SK-N-SH (cell line): ENCODE results near the gene PARD3B. TPM values are rescaled to one million over a fixed set of nuclear protein-coding genes. Genes with fewer than 3 reads are reported as not detected.

Source experiments
- CTCF ChIA-PET: fragments of 300-600, 350-600 bp; formaldehyde crosslinking; extraction: SDS; loops from one replicate; lab custom pipeline; 2021; lab: Yijun Ruan, JAX
- POLR2A ChIA-PET: fragments of 350-600 bp; sonication (Branson Sonifier 250); formaldehyde crosslinking; extraction: SDS; loops from one replicate; lab custom pipeline; 2020; ENCODE audit warnings: antibody characterized with exemption, inconsistent platforms; lab: Yijun Ruan, JAX
- DNase-seq: peaks from one replicate; pipeline ENCODE4 v3.0.0; 2012
- H2AFZ ChIP-seq: fragments of 200-600 bp; sonication (generic); 2 replicates; pipeline ENCODE4 v1.8.1; 2016; ENCODE audit warnings: antibody characterized with exemption, mild to moderate bottlenecking, low read depth
- H3F3A ChIP-seq: fragments of 200-600 bp; sonication (generic); replicated peaks from 2 replicates; pipeline ENCODE3; 2016; ENCODE audit warnings: antibody characterized with exemption, mild to moderate bottlenecking; ENCODE audit not compliant: insufficient read depth
- H3K27ac ChIP-seq, 2 experiments: fragments of 200-500 bp in 1 of 2; fragments of 200-600 bp in 1 of 2; sonication (Bioruptor generic) in 1 of 2; sonication (generic), shearing (Covaris generic) in 1 of 2; 2 replicates each; pipeline versions ENCODE4 v1.5.1 to v1.6.1; 2014 to 2016; ENCODE audit warnings: low read depth in 2 of 2, inconsistent platforms in 1 of 2, low read length in 1 of 2, mild to moderate bottlenecking in 1 of 2, mixed read lengths in 1 of 2
- H3K27me3 ChIP-seq: fragments of 200-600 bp; sonication (generic), shearing (Covaris generic); 2 replicates; pipeline ENCODE4 v1.6.1; 2016; ENCODE audit warnings: mixed run types; ENCODE audit not compliant: insufficient read depth
- H3K36me3 ChIP-seq, 2 experiments: fragments of 200-500 bp in 1 of 2; fragments of 200-600 bp in 1 of 2; sonication (Bioruptor generic) in 1 of 2; sonication (generic) in 1 of 2; replicated peaks in 1 of 2; 2 replicates each; pipeline versions ENCODE3 to v1.5.1; 2014 to 2016; ENCODE audit warnings: low read length in 1 of 2, mild to moderate bottlenecking in 1 of 2; ENCODE audit not compliant: insufficient read depth in 2 of 2, control insufficient read depth in 1 of 2
- H3K4me1 ChIP-seq, 2 experiments: fragments of 200-500 bp in 1 of 2; fragments of 200-600 bp in 1 of 2; sonication (Bioruptor generic) in 1 of 2; sonication (generic), shearing (Covaris generic) in 1 of 2; 2 replicates each; pipeline versions ENCODE4 v1.5.1 to v1.6.1; 2014 to 2016; ENCODE audit warnings: low read depth in 1 of 2, low read length in 1 of 2, mixed run types in 1 of 2; ENCODE audit not compliant: insufficient read depth in 2 of 2, control insufficient read depth in 1 of 2
- H3K4me2 ChIP-seq: fragments of 200-600 bp; sonication (generic), shearing (Covaris generic); 2 replicates; pipeline ENCODE4 v1.6.1; 2017; ENCODE audit warnings: mixed run types
- H3K4me3 ChIP-seq, 2 experiments: fragments of 200-500 bp in 1 of 2; fragments of 200-600 bp in 1 of 2; sonication (Bioruptor generic) in 1 of 2; sonication (generic), shearing (Covaris generic) in 1 of 2; 2 replicates each; pipeline versions ENCODE4 v1.5.1 to v1.8.1; 2014 to 2016; ENCODE audit warnings: low read depth in 2 of 2, inconsistent platforms in 1 of 2, low read length in 1 of 2, mild to moderate bottlenecking in 1 of 2, mixed read lengths in 1 of 2, moderate library complexity in 1 of 2
- H3K79me2 ChIP-seq: fragments of 200-600 bp; sonication (generic); 2 replicates; pipeline ENCODE4 v1.8.1; 2017; ENCODE audit warnings: mild to moderate bottlenecking; ENCODE audit not compliant: insufficient read depth
- H3K9ac ChIP-seq: fragments of 200-600 bp; sonication (generic); 2 replicates; pipeline ENCODE4 v1.6.1; 2017; ENCODE audit warnings: mixed run types
- H3K9me2 ChIP-seq: fragments of 200-600 bp; sonication (generic); 2 replicates; pipeline ENCODE4 v1.6.1; 2017; ENCODE audit warnings: mixed run types
- H3K9me3 ChIP-seq: fragments of 200-600 bp; sonication (generic); 2 replicates; pipeline ENCODE4 v1.6.1; 2017; ENCODE audit warnings: mixed run types, mild to moderate bottlenecking, moderate library complexity
- H4K20me1 ChIP-seq: fragments of 200-600 bp; sonication (generic); 2 replicates; pipeline ENCODE4 v1.6.1; 2017; ENCODE audit warnings: mild to moderate bottlenecking, mixed run types; ENCODE audit not compliant: insufficient read depth
- CHD2 ChIP-seq: fragments of 150-350 bp; IDR thresholded peaks from 2 replicates; pipeline ENCODE4 v1.6.1; 2018; ENCODE audit warnings: low read length; ENCODE audit not compliant: partially characterized antibody
- FOXJ3 ChIP-seq: sonication (generic); formaldehyde crosslinking; IDR thresholded peaks from 2 replicates; pipeline ENCODE4 v1.5.1; 2020; ENCODE audit warnings: mild to moderate bottlenecking, missing genetic modification reagents
- FOXM1 ChIP-seq: IDR thresholded peaks from 2 replicates; pipeline ENCODE4 v1.4.0; 2012; ENCODE audit warnings: low read depth, mild to moderate bottlenecking
- GABPA ChIP-seq: IDR thresholded peaks from 2 replicates; pipeline ENCODE4 v1.4.0; 2012; ENCODE audit warnings: low read depth, mild to moderate bottlenecking
- GATA2 ChIP-seq: sonication (generic); formaldehyde crosslinking; IDR thresholded peaks from 2 replicates; pipeline ENCODE4 v1.5.0; 2020; ENCODE audit warnings: mild to moderate bottlenecking, missing genetic modification reagents
- MEF2A ChIP-seq: IDR thresholded peaks from 2 replicates; pipeline ENCODE4 v1.4.0; 2012; ENCODE audit warnings: low read depth, borderline replicate concordance
- NRF1 ChIP-seq: IDR thresholded peaks from 2 replicates; pipeline ENCODE4 v1.6.1; 2012; ENCODE audit warnings: low read depth, mild to moderate bottlenecking, low read length
- POLR2AphosphoS5 ChIP-seq: IDR thresholded peaks from 2 replicates; pipeline ENCODE4 v1.6.1; 2012; ENCODE audit warnings: low read depth, low read length
- RCOR1 ChIP-seq: fragments of 150-350 bp; IDR thresholded peaks from 2 replicates; pipeline ENCODE4 v1.6.1; 2017; ENCODE audit warnings: antibody characterized with exemption, low read length
- RFX5 ChIP-seq: IDR thresholded peaks from 2 replicates; pipeline ENCODE4 v1.6.1; 2012; ENCODE audit warnings: mild to moderate bottlenecking, improper control_type of control experiment, low read length
- RXRA ChIP-seq: IDR thresholded peaks from 2 replicates; pipeline ENCODE4 v1.4.0; 2012; ENCODE audit warnings: low read depth, mild to moderate bottlenecking, borderline replicate concordance
- TAF1 ChIP-seq: IDR thresholded peaks from 2 replicates; pipeline ENCODE4 v1.6.1; 2012; ENCODE audit warnings: low read depth, mild to moderate bottlenecking, low read length, moderate library complexity, borderline replicate concordance
- TCF12 ChIP-seq: IDR thresholded peaks from 2 replicates; pipeline ENCODE4 v1.4.0; 2012
- YY1 ChIP-seq: IDR thresholded peaks from 2 replicates; pipeline ENCODE4 v1.4.0; 2012; ENCODE audit warnings: low read depth, mild to moderate bottlenecking
- WGBS: methylation state at CpG from one replicate; pipeline ENCODE4 v1.1.6; 2017; ENCODE audit warnings: low lambda C conversion rate; 5-methylcytosine and 5-hydroxymethylcytosine counted together
- polyA plus RNA-seq, 3 experiments: library from polyadenylated mRNA; depleted of rRNA; stranded (reverse); fragments of >200 nt; gene quantifications; 2 replicates each; pipeline ENCODE4 v1.2.3, GENCODE V29; 2012
- TF ChIP-seq, protein P1 (sequence below): fragments of 200-600 bp; sonication (generic); IDR thresholded peaks from 2 replicates; pipeline ENCODE4 v1.6.1; 2017; ENCODE audit warnings: antibody characterized with exemption, mild to moderate bottlenecking, moderate library complexity
- TF ChIP-seq, protein P2 (sequence below): fragments of 150-350 bp; IDR thresholded peaks from 2 replicates; pipeline ENCODE4 v1.6.1; 2016; ENCODE audit warnings: mild to moderate bottlenecking, low read depth, low read length
- TF ChIP-seq, protein P3 (sequence below): IDR thresholded peaks from 2 replicates; pipeline ENCODE4 v1.4.0; 2012; ENCODE audit warnings: low read depth, borderline replicate concordance

The PARD3B gene
- polyA plus RNA-seq, 1 of the 3 experiments (the other 2 are of a cell fraction) = 0.87 TPM

DNA sequence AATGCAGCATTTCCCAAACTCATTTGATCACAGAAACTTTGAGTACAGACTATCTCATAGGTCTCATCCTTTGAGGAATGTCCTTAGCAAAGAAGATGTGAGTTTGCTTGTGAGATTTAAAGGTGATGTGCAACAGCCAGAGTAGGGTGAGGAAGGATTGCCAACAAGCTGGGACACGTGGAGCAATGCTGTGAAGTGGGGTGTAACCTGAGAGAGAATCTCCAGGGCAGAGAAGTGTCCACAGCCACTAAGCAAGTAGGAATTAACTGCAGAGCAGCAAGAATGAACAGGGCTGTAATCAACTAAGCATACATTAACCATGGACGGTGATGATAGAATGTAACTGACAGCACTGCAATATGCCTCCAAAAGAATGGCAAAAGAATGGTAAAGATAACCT lies 667.1 kb downstream of the PARD3B start:
- 65% methylated on average over 2 of the region's 2 CpGs for WGBS
- Histone ChIP-seq H2AFZ (no peak overlapping the region), H4K20me1 (no peaks in the 10 kb centered on the region), H3K4me3 (no peak overlapping the region), H3K9me2 (no peaks in the 10 kb centered on the region), H3K4me1 (no peaks in the 10 kb centered on the region; a peak in 1 of 4 replicates), H3K27ac (no peak overlapping the region), H3K9ac (no peak overlapping the region), H3K9me3 (no peaks in the 10 kb centered on the region), H3F3A (no peaks in the 10 kb centered on the region), H3K36me3 (no peaks in the 10 kb centered on the region), H3K4me2 (no peak overlapping the region), H3K79me2 (no peaks in the 10 kb centered on the region), H3K27me3 (no peaks in the 10 kb centered on the region)
- POLR2A ChIA-PET = no interaction called here
- no peak for DNase-seq
- TF ChIP-seq RCOR1 = no peak
- no peak for TF ChIP-seq RFX5
- TF ChIP-seq, protein P1, sequence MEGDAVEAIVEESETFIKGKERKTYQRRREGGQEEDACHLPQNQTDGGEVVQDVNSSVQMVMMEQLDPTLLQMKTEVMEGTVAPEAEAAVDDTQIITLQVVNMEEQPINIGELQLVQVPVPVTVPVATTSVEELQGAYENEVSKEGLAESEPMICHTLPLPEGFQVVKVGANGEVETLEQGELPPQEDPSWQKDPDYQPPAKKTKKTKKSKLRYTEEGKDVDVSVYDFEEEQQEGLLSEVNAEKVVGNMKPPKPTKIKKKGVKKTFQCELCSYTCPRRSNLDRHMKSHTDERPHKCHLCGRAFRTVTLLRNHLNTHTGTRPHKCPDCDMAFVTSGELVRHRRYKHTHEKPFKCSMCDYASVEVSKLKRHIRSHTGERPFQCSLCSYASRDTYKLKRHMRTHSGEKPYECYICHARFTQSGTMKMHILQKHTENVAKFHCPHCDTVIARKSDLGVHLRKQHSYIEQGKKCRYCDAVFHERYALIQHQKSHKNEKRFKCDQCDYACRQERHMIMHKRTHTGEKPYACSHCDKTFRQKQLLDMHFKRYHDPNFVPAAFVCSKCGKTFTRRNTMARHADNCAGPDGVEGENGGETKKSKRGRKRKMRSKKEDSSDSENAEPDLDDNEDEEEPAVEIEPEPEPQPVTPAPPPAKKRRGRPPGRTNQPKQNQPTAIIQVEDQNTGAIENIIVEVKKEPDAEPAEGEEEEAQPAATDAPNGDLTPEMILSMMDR = no peak
- TF ChIP-seq, protein P2, sequence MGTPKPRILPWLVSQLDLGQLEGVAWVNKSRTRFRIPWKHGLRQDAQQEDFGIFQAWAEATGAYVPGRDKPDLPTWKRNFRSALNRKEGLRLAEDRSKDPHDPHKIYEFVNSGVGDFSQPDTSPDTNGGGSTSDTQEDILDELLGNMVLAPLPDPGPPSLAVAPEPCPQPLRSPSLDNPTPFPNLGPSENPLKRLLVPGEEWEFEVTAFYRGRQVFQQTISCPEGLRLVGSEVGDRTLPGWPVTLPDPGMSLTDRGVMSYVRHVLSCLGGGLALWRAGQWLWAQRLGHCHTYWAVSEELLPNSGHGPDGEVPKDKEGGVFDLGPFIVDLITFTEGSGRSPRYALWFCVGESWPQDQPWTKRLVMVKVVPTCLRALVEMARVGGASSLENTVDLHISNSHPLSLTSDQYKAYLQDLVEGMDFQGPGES = no peak
- no peak for TF ChIP-seq MEF2A
- no peak for TF ChIP-seq FOXJ3 (CRISPR knock-in tag)
- no peak for TF ChIP-seq FOXM1
- TF ChIP-seq YY1 = no peak
- no peak for TF ChIP-seq CHD2
- CTCF ChIA-PET = no interaction called here

DNA sequence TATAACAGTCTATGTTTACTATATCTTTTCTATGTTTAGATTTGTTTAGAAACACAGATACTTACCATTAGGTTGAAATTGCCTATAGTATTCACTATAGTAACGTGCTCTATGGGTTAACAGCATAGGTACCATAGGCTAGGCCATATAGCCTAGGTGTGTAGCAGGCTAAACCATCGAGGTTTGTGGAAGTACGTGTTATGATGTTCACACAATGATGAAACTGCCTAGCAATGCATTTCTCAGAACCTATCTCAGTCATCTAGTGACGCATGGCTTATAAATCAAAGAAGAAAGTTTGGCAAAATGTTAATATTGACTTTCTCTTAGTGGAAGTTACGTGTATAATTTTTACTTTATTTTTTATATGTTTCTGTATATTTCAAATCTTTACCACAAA lies 670.8 kb downstream of the PARD3B start:
- no peak overlapping the region for H3K4me2 ChIP-seq
- H3K4me3 ChIP-seq = no peak overlapping the region
- 73% methylated on average over 5 of the region's 5 CpGs for WGBS
- H3F3A ChIP-seq = peaks cover 5% of the 10 kb centered on the region
- no peaks in the 10 kb centered on the region for H3K79me2 ChIP-seq
- H3K9me3 ChIP-seq = no peaks in the 10 kb centered on the region
- no peaks in the 10 kb centered on the region for H3K4me1 ChIP-seq
- CTCF ChIA-PET = no interaction called here
- TF ChIP-seq POLR2AphosphoS5 = no peak
- TF ChIP-seq RXRA = no peak
- no peak for TF ChIP-seq TAF1
- no peak for TF ChIP-seq FOXJ3 (CRISPR knock-in tag)
- no peak for TF ChIP-seq GABPA
- TF ChIP-seq YY1 = no peak
- TF ChIP-seq, protein P3, sequence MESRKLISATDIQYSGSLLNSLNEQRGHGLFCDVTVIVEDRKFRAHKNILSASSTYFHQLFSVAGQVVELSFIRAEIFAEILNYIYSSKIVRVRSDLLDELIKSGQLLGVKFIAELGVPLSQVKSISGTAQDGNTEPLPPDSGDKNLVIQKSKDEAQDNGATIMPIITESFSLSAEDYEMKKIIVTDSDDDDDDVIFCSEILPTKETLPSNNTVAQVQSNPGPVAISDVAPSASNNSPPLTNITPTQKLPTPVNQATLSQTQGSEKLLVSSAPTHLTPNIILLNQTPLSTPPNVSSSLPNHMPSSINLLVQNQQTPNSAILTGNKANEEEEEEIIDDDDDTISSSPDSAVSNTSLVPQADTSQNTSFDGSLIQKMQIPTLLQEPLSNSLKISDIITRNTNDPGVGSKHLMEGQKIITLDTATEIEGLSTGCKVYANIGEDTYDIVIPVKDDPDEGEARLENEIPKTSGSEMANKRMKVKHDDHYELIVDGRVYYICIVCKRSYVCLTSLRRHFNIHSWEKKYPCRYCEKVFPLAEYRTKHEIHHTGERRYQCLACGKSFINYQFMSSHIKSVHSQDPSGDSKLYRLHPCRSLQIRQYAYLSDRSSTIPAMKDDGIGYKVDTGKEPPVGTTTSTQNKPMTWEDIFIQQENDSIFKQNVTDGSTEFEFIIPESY = no peak
- no peak for TF ChIP-seq GATA2
- TF ChIP-seq NRF1 = no peak
- TF ChIP-seq TCF12 = no peak
- H3K9ac ChIP-seq = no peak overlapping the region
- POLR2A ChIA-PET = no interaction called here
- H3K27me3 ChIP-seq = no peaks in the 10 kb centered on the region
- no peak overlapping the region for H3K27ac ChIP-seq
- H2AFZ ChIP-seq = no peak overlapping the region
- no peak for DNase-seq
- no peaks in the 10 kb centered on the region for H3K9me2 ChIP-seq
- H4K20me1 ChIP-seq = no peaks in the 10 kb centered on the region
- no peaks in the 10 kb centered on the region for H3K36me3 ChIP-seq
